Measurements from ENCODE around the gene EIF4A3. TPM values are rescaled to one million over a fixed set of nuclear protein-coding genes. Genes with fewer than 3 reads are reported as not detected.

Gene EIF4A3
- total RNA-seq, 2 experiments from 2014 or later, result 259 to 313 TPM

DNA sequence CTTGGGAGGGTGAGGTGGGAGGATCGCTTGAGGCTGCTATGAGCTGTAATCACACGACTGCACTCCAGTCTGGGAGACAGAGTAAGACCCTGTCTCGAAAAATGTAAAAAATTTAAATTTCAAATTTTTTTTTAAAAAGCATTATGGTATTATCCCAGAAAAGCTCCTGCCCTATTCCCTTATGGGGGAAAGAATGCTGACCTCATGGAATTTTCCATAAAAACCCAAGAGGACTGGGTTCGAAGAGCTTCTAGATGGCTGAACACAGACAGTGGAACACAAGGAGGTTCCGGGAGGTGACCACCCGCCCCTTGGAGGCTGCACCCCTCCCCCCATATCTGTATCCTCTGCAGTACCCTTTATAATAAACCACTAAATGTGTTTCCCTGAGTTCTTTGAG, 4.0 kb downstream of the EIF4A3 start:
- no peaks in the 10 kb centered on the region for H3K9me2 ChIP-seq (ENCODE audit: insufficient read depth, low read length)
- H3K4me2 ChIP-seq (ENCODE audit: low read length), result no peak overlapping the region
- H2AFZ ChIP-seq (ENCODE audit: low read length), result no peak overlapping the region
- no TSS peak for BruUV-seq (replicated peaks)
- H3K27ac ChIP-seq (ENCODE audit: low read depth, low read length, poor library complexity, severe bottlenecking), result no peak overlapping the region
- intact Hi-C loops (cut with micrococcal nuclease; ENCODE audit: unreplicated experiment), result no loop called here
- no peak overlapping the region for H3K4me3 ChIP-seq (ENCODE audit: low read depth, low read length, poor library complexity, severe bottlenecking)
- no peak for TF ChIP-seq EZH2phosphoT487 (IDR thresholded peaks at IDR 0.05; ENCODE audit: borderline replicate concordance, low read depth, low read length)
- TF ChIP-seq, protein P1, sequence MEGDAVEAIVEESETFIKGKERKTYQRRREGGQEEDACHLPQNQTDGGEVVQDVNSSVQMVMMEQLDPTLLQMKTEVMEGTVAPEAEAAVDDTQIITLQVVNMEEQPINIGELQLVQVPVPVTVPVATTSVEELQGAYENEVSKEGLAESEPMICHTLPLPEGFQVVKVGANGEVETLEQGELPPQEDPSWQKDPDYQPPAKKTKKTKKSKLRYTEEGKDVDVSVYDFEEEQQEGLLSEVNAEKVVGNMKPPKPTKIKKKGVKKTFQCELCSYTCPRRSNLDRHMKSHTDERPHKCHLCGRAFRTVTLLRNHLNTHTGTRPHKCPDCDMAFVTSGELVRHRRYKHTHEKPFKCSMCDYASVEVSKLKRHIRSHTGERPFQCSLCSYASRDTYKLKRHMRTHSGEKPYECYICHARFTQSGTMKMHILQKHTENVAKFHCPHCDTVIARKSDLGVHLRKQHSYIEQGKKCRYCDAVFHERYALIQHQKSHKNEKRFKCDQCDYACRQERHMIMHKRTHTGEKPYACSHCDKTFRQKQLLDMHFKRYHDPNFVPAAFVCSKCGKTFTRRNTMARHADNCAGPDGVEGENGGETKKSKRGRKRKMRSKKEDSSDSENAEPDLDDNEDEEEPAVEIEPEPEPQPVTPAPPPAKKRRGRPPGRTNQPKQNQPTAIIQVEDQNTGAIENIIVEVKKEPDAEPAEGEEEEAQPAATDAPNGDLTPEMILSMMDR (conservative IDR thresholded peaks at IDR 0.05; ENCODE audit: low read length), result no peak
- H3K79me2 ChIP-seq (ENCODE audit: insufficient read depth, low read depth, low read length), result peaks cover 59% of the 10 kb centered on the region
- H3K4me1 ChIP-seq (ENCODE audit: insufficient read depth, low read length, poor library complexity, severe bottlenecking), result peaks cover 18% of the 10 kb centered on the region
- ChIA-PET POLR2A (interaction anchor here (0.6 to 2.3 kb wide), 3 partner anchors 8 to 273 kb away, joined by 3 to 5 read pairs (median 5); no protein-coding TSS in a partner anchor), CTCF (ENCODE audit: unreplicated experiment) (no interaction called here)
- no peaks in the 10 kb centered on the region for H3K9me3 ChIP-seq (ENCODE audit: low read length)
- peaks cover 88% of the 10 kb centered on the region for H3K36me3 ChIP-seq (ENCODE audit: insufficient read depth, low read length)
- no peak for DNase-seq (ENCODE audit: low spot score)
- peaks cover 35% of the 10 kb centered on the region for H4K20me1 ChIP-seq (ENCODE audit: insufficient read depth, low read length)

DNA sequence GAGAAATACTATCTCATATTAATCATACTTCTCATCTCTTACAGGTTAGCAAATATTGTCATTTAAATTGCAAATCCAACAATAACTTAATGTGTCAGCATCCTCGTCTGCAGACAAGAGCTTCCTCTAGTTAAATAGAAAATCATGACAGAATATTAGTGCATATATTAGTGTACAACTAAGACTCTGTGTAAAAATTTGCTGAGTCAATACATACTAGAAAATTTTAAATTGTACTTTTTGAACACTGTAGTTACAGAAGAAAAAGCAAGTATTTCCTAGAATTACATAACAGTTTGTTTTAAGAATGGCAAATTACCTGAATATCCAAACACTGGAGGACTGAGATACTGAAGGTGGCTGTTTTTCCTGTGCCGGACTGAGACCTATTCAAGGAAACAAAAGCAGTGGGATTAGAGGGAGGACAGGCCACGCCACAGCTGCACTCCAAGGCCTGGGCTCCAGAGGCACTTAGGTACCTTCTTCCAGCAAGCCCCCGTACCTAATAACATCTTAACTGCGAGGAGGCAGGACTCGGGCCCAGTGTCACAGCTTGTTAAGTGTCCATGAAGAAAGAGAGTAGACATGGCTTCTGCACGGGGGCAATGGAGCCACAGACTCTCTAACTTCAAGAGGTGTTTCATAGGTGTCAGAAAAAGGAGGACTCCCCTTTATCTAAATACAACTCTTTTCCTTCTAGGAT, 5.3 kb downstream of the EIF4A3 start:
- no peak overlapping the region for H3K4me2 ChIP-seq (ENCODE audit: low read length)
- no peak for DNase-seq (ENCODE audit: low spot score)
- H3K9me3 ChIP-seq (ENCODE audit: low read length), result no peaks in the 10 kb centered on the region
- peaks cover 18% of the 10 kb centered on the region for H3K4me1 ChIP-seq (ENCODE audit: insufficient read depth, low read length, poor library complexity, severe bottlenecking)
- no peak overlapping the region for H2AFZ ChIP-seq (ENCODE audit: low read length)
- TF ChIP-seq, protein P1 (conservative IDR thresholded peaks at IDR 0.05; ENCODE audit: low read length), result no peak
- TF ChIP-seq EZH2phosphoT487 (IDR thresholded peaks at IDR 0.05; ENCODE audit: borderline replicate concordance, low read depth, low read length), result no peak
- H3K36me3 ChIP-seq (ENCODE audit: insufficient read depth, low read length), result peaks cover 100% of the 10 kb centered on the region
- ChIA-PET POLR2A (interaction anchor here (0.7 to 2.3 kb wide), 2 partner anchors 8 to 9 kb away, joined by 3 to 5 read pairs; no protein-coding TSS in a partner anchor), CTCF (ENCODE audit: unreplicated experiment) (no interaction called here)
- intact Hi-C loops (cut with micrococcal nuclease; ENCODE audit: unreplicated experiment), result no loop called here
- no peak overlapping the region for H3K4me3 ChIP-seq (ENCODE audit: low read depth, low read length, poor library complexity, severe bottlenecking)
- BruUV-seq (replicated peaks), result no TSS peak
- peaks cover 51% of the 10 kb centered on the region for H3K79me2 ChIP-seq (ENCODE audit: insufficient read depth, low read depth, low read length)
- no peak overlapping the region for H3K27ac ChIP-seq (ENCODE audit: low read depth, low read length, poor library complexity, severe bottlenecking)
- H4K20me1 ChIP-seq (ENCODE audit: insufficient read depth, low read length), result peaks cover 35% of the 10 kb centered on the region
- no peaks in the 10 kb centered on the region for H3K9me2 ChIP-seq (ENCODE audit: insufficient read depth, low read length)

DNA sequence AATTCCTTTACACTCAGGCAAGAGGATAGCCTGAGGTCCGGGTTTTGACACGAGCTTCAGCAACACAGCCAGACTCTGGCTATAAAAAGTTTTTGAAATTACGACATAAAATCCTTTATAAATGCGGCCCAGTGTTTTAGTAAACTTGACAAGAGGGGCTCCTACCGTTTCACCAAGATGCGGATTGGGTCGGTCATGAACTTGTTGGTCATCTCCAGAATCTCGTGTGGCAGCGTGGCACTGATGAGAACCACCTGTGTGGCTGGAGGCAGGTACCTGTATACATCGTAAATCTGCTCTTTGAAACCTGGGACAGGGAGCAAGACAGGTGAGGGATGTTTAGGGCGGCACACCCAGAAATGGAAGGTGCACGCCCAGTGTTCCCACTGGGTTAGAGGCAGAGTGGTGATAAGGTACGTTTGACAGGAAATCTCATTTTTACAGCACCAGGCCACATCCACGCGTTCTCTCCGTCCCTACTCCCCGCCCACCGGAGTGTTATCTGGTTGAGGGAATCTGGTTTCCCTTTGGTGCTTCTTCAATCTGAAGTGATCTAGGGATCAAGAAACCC, 8.0 kb downstream of the EIF4A3 start:
- DNase-seq (ENCODE audit: low spot score), result no peak

More for the DNA sequence above, 8.0 kb downstream of the EIF4A3 start:
- no TSS peak for BruUV-seq (replicated peaks)
- H3K79me2 ChIP-seq (ENCODE audit: insufficient read depth, low read depth, low read length), result peaks cover 25% of the 10 kb centered on the region
- no peak overlapping the region for H2AFZ ChIP-seq (ENCODE audit: low read length)
- H3K36me3 ChIP-seq (ENCODE audit: insufficient read depth, low read length), result peaks cover 100% of the 10 kb centered on the region
- ChIA-PET POLR2A (no interaction called here), CTCF (ENCODE audit: unreplicated experiment) (no interaction called here)
- H3K4me3 ChIP-seq (ENCODE audit: low read depth, low read length, poor library complexity, severe bottlenecking), result no peak overlapping the region
- no peaks in the 10 kb centered on the region for H3K9me3 ChIP-seq (ENCODE audit: low read length)
- peaks cover 13% of the 10 kb centered on the region for H4K20me1 ChIP-seq (ENCODE audit: insufficient read depth, low read length)
- H3K27ac ChIP-seq (ENCODE audit: low read depth, low read length, poor library complexity, severe bottlenecking), result no peak overlapping the region
- peaks cover 1% of the 10 kb centered on the region for H3K4me1 ChIP-seq (ENCODE audit: insufficient read depth, low read length, poor library complexity, severe bottlenecking)
- H3K9me2 ChIP-seq (ENCODE audit: insufficient read depth, low read length), result no peaks in the 10 kb centered on the region
- intact Hi-C loops (cut with micrococcal nuclease; ENCODE audit: unreplicated experiment), result no loop called here
- H3K4me2 ChIP-seq (ENCODE audit: low read length), result no peak overlapping the region
- TF ChIP-seq, protein P1 (conservative IDR thresholded peaks at IDR 0.05; ENCODE audit: low read length), result no peak
- TF ChIP-seq EZH2phosphoT487 (IDR thresholded peaks at IDR 0.05; ENCODE audit: borderline replicate concordance, low read depth, low read length), result no peak
